ENCODE measurements around the gene PASK.

PASK gene

DNA sequence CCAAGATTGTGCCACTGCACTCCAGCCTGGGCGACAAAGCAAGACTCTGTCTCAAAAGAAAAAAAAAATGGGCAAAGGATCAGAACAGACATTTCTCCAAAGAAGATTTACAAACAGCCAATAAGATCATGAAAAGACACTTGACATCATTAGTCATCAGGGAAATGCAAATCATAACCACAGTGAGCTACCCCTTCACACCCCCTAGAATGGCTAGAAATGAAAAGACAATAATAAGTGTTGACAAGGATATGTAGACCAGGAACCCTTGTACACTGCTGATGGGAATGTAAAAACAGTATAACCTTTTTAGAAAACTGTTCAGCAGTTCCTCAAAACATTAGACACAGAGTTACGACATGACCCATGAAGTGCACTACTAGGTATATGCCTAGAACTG lies 28.8 kb downstream of the PASK start:
- H3K4me3 ChIP-seq (ENCODE audit: low read depth, low read length): no peak overlapping the region
- TF ChIP-seq, protein P1, sequence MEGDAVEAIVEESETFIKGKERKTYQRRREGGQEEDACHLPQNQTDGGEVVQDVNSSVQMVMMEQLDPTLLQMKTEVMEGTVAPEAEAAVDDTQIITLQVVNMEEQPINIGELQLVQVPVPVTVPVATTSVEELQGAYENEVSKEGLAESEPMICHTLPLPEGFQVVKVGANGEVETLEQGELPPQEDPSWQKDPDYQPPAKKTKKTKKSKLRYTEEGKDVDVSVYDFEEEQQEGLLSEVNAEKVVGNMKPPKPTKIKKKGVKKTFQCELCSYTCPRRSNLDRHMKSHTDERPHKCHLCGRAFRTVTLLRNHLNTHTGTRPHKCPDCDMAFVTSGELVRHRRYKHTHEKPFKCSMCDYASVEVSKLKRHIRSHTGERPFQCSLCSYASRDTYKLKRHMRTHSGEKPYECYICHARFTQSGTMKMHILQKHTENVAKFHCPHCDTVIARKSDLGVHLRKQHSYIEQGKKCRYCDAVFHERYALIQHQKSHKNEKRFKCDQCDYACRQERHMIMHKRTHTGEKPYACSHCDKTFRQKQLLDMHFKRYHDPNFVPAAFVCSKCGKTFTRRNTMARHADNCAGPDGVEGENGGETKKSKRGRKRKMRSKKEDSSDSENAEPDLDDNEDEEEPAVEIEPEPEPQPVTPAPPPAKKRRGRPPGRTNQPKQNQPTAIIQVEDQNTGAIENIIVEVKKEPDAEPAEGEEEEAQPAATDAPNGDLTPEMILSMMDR (IDR thresholded peaks at IDR 0.05; ENCODE audit: borderline replicate concordance, insufficient read depth, low read depth, low read length): no peak

DNA sequence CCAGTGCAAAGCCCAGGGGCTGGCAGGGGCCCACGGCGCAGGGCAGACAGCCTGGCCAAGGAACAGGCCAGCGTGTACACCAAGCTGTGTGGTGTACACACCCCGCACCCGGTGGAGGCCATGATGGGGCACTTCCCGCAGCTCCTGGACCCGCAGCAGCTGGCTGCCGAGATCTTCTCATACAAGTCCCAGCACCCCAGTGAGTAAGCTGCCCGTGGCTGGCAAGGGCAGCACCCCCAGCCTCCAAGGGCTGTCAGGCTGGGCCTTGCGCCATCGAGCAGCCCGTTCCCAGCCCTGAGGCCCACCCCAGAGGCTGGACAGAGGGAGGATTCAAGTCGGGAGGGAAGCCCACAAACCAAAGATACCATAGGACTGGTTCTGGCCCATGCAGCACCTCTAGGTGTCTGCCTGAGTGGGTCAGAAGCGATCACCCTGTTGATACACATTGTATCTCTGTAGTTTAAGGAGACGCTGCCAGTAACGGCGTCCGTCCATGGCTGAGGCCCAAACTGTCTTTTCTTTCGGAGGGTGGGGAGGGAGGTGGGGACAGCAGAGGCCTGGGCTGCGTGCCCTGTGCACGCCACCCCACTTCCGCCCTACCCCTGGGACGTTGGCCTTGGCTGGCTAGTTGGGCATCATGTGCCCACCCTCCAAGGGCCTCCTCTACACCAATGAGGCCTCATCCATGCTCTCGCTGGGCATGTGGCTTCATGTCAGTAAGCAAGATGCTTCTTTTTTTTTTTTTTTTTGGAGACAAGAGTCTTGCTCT lies 30.4 kb downstream of the PASK start:
- no peak overlapping the region for H3K4me3 ChIP-seq (ENCODE audit: low read depth, low read length)
- TF ChIP-seq, protein P1 (IDR thresholded peaks at IDR 0.05; ENCODE audit: borderline replicate concordance, insufficient read depth, low read depth, low read length): no peak

DNA sequence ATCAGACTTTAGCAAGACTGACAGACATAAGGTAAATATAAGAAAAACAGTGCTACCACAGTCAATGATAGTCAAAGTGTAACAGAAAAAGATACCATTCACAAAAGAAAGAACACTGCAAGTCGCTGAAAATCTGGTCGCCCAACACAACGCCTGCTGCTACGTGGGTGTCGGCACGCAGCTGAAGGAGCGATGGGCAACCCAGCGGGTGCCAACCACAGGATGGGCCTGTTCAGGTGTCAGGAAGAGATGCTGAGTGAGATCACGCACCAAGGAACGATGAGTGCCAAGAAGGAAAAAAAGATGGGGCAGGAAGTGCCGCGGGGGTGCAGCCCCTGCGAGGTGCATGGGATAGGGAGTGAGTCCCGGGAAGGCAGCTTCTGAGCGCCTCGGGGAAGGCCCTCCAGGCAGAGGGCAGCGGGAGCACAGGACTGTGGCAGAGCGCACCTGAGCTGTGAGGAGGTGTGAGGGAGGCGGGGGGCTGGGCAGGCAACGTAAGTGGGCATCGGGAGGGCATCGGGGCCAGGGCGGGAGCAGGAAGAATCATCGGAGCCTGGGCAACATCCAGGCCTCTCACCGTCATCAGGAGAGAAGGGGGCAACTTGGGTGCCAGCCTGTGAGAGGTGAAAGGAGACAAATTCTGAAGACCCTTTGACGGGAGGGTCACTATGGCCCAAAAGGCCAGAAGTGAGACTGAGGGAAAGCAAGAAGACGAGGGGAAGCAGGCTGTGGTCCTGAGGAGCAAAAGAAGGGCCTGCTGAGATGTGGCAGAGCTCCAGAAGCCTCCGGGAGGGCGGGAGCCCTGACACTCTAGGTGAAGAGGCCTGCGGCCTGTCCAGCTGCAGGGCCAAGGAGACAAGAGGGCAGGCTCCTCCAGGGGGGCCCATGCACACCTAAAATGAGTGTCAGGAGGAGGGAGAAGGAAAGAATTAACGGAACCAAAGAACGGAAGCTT lies 32.4 kb downstream of the PASK start:
- no peak overlapping the region for H3K4me3 ChIP-seq (ENCODE audit: low read depth, low read length)
- TF ChIP-seq, protein P1 (IDR thresholded peaks at IDR 0.05; ENCODE audit: borderline replicate concordance, insufficient read depth, low read depth, low read length): no peak

DNA sequence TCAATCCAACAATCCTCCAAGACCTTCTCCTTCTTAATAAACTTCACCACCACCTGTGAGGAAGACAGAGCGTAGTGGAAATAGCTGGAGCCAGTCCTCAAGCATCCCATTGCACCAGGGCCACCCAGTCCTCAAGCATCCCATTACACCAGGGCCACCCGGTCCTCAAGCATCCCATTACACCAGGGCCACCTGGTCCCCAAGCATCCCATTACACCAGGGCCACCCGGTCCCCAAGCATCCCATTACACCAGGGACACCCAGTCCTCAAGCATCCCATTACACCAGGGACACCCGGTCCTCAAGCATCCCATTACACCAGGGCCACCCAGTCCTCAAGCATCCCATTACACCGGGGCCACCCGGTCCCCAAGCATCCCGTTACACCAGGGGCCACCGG lies 33.9 kb downstream of the PASK start:
- TF ChIP-seq, protein P1 (IDR thresholded peaks at IDR 0.05; ENCODE audit: borderline replicate concordance, insufficient read depth, low read depth, low read length): no peak

DNA sequence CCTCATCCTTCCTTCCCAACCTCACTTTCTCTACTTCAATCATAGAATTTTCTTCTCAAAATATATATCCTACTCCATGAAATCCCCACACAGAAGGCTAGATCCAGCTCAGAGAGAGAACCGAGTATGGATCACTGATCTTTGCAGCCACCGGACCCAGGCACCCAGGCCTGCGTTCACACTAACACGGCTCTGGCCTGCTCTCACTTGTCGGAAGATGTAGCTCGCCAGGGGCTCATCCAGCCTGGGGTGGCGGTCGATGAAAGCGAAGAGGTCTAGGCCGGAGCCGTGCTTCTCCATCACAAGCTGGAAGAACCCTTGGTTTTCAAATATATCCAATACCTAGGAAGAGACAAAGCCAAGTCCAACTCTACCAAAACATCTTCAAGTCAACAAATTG lies 34.4 kb downstream of the PASK start:
- no peak overlapping the region for H3K4me3 ChIP-seq (ENCODE audit: low read depth, low read length)
- TF ChIP-seq, protein P1 (IDR thresholded peaks at IDR 0.05; ENCODE audit: borderline replicate concordance, insufficient read depth, low read depth, low read length): no peak

More for the DNA sequence above, 33.9 kb downstream of the PASK start:
- H3K4me3 ChIP-seq (ENCODE audit: low read depth, low read length): no peak overlapping the region

DNA sequence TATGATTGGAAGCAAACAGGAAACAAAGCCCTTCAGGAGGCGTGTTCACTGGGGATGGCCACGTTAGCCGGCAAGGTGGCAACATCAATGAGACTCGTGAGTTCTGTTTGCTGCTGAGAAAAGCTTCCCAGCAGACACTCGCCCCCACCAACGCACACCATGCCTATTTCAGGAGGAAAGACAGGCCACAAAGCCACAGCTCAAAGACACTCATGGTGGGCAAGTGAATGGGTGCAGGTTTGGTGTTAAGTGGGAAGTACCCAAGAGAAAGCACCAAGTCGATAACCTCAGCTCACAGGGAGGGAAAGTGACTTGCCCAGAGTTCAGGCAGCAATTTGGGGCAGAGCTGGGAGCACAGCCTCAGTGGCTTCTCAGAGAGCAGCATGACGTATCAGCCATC lies 36.7 kb downstream of the PASK start:
- TF ChIP-seq, protein P1 (IDR thresholded peaks at IDR 0.05; ENCODE audit: borderline replicate concordance, insufficient read depth, low read depth, low read length): no peak
- H3K4me3 ChIP-seq (ENCODE audit: low read depth, low read length): no peak overlapping the region

Data from GM12875 (cell line).